Activated T-cell treated with anti-CD3 and anti-CD28 coated beads for 24 hours (primary cell): Measurements from ENCODE around the gene NECTIN1.

Experiments used
- DNase-seq: peaks from one replicate; pipeline ENCODE4 v3.0.0-alpha.2; 2020; ENCODE audit warnings: low read depth

NECTIN1 gene

GRCh38 chr11:119640541-119640940, 88.5 kb downstream of the NECTIN1 start:
- DNase-seq = no peak

- DNase-seq = no peak
These were observed 89.3 kb downstream of the NECTIN1 start for GRCh38 chr11:119639642-119640205.

GRCh38 chr11:119638851-119639250, 90.1 kb downstream of the NECTIN1 start:
- no peak for DNase-seq

- no peak for DNase-seq
These were observed 91.5 kb downstream of the NECTIN1 start for GRCh38 chr11:119637481-119637880.

GRCh38 chr11:119635776-119636175, 93.2 kb downstream of the NECTIN1 start:
- no peak for DNase-seq

- DNase-seq = no peak
These were observed 93.8 kb downstream of the NECTIN1 start for GRCh38 chr11:119635041-119635740.

GRCh38 chr11:119634301-119634700, 94.7 kb downstream of the NECTIN1 start:
- no peak for DNase-seq

GRCh38 chr11:119629834-119630624, 99.0 kb downstream of the NECTIN1 start:
- DNase-seq = no peak

- no peak for DNase-seq
These were observed 99.9 kb downstream of the NECTIN1 start for GRCh38 chr11:119629085-119629484.

- DNase-seq = no peak
These were observed 101.7 kb downstream of the NECTIN1 start for GRCh38 chr11:119627286-119627685.

- DNase-seq = no peak
These were observed 102.1 kb downstream of the NECTIN1 start for GRCh38 chr11:119626871-119627270.

- DNase-seq = no peak
These were observed 102.7 kb downstream of the NECTIN1 start for GRCh38 chr11:119626197-119626841.

GRCh38 chr11:119625206-119625978, 103.6 kb downstream of the NECTIN1 start:
- DNase-seq = no peak

GRCh38 chr11:119624629-119625028, 104.4 kb downstream of the NECTIN1 start:
- no peak for DNase-seq

- DNase-seq = no peak
These were observed 104.8 kb downstream of the NECTIN1 start for GRCh38 chr11:119624102-119624615.

- no peak for DNase-seq
These were observed 105.3 kb downstream of the NECTIN1 start for GRCh38 chr11:119623682-119624081.

- DNase-seq = no peak
These were observed 106.4 kb downstream of the NECTIN1 start for GRCh38 chr11:119622454-119623143.

GRCh38 chr11:119619665-119620064, 109.3 kb downstream of the NECTIN1 start:
- DNase-seq = no peak

- no peak for DNase-seq
These were observed 110.6 kb downstream of the NECTIN1 start for GRCh38 chr11:119618208-119618909.

- no peak for DNase-seq
These were observed 111.7 kb downstream of the NECTIN1 start for GRCh38 chr11:119617340-119617713.
